ENCODE measurements around the gene SLC18A2.
"Not testable (repeated sequence)": the region's sequence is repeated elsewhere in the genome, so short reads cannot be mapped to it uniquely, and the experiment has no call there.

The SLC18A2 gene

GRCh38 chr10:117298219-117298618 is 57.3 kb downstream of the SLC18A2 start:
- no peak for DNase-seq (ENCODE audit: insufficient read length, low spot score)

GRCh38 chr10:117299435-117299834 is 58.5 kb downstream of the SLC18A2 start:
- no peak for FAIRE-seq
- no peak for DNase-seq (ENCODE audit: insufficient read length, low spot score)
- TF ChIP-seq POU2F2 (IDR thresholded peaks at IDR 0.05; ENCODE audit: low read depth, low read length) (no peak), POLR2AphosphoS5 (IDR thresholded peaks at IDR 0.05; ENCODE audit: low read depth, low read length) (no peak), SPI1 (IDR thresholded peaks at IDR 0.05; ENCODE audit: low read depth, low read length) (no peak)

More at GRCh38 chr10:117298219-117298618, 57.3 kb downstream of the SLC18A2 start:
- no peak for FAIRE-seq
- TF ChIP-seq POU2F2 (IDR thresholded peaks at IDR 0.05; ENCODE audit: low read depth, low read length): no peak
- no peak for TF ChIP-seq SPI1 (IDR thresholded peaks at IDR 0.05; ENCODE audit: low read depth, low read length)
- no peak for TF ChIP-seq POLR2A (IDR thresholded peaks at IDR 0.05; ENCODE audit: low read depth, low read length)
- no peak for TF ChIP-seq PAX5 (IDR thresholded peaks at IDR 0.05; ENCODE audit: insufficient read depth, low read length, severe bottlenecking)
- TF ChIP-seq POLR2AphosphoS5 (IDR thresholded peaks at IDR 0.05; ENCODE audit: low read depth, low read length): no peak
- TF ChIP-seq TAF1 (IDR thresholded peaks at IDR 0.05; ENCODE audit: low read depth, low read length): no peak

GRCh38 chr10:117300671-117301070 is 59.8 kb downstream of the SLC18A2 start:
- FAIRE-seq (no peak), DNase-seq (ENCODE audit: insufficient read length, low spot score) (no peak)
- TF ChIP-seq POLR2A (IDR thresholded peaks at IDR 0.05; ENCODE audit: low read depth, low read length) (no peak), POU2F2 (IDR thresholded peaks at IDR 0.05; ENCODE audit: low read depth, low read length) (no peak), SPI1 (IDR thresholded peaks at IDR 0.05; ENCODE audit: low read depth, low read length) (no peak), PAX5 (IDR thresholded peaks at IDR 0.05; ENCODE audit: insufficient read depth, low read length, severe bottlenecking) (no peak), POLR2AphosphoS5 (IDR thresholded peaks at IDR 0.05; ENCODE audit: low read depth, low read length) (no peak), TAF1 (IDR thresholded peaks at IDR 0.05; ENCODE audit: low read depth, low read length) (no peak)

- not testable (repeated sequence) for DNase-seq (ENCODE audit: insufficient read length, low spot score); FAIRE-seq
These were observed 62.5 kb downstream of the SLC18A2 start for GRCh38 chr10:117303451-117303850.

DNA sequence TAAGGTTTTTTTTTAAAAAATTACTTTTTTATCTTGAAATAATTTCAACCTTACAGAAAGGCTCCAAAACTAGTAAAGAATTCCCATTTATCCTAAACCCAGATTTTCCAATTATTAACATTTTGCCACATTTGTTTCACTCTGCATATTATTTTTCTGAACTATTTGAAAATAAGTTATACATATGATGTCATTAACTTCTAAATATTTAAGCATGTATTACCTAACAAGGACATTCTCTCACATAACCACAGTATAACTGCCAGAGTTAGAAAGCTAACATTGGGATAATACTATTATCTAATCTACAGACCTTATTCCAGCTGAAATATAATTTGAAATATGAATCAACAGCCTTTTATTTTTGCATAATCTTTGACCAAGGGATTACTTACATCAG is 65.8 kb downstream of the SLC18A2 start:
- DNase-seq (ENCODE audit: insufficient read length, low spot score): no peak
- FAIRE-seq: no peak
- TF ChIP-seq SPI1 (IDR thresholded peaks at IDR 0.05; ENCODE audit: low read depth, low read length) (no peak), POU2F2 (IDR thresholded peaks at IDR 0.05; ENCODE audit: low read depth, low read length) (no peak), PAX5 (IDR thresholded peaks at IDR 0.05; ENCODE audit: insufficient read depth, low read length, severe bottlenecking) (no peak)

- no peak for FAIRE-seq
- TF ChIP-seq SPI1 (IDR thresholded peaks at IDR 0.05; ENCODE audit: low read depth, low read length) (no peak), POU2F2 (IDR thresholded peaks at IDR 0.05; ENCODE audit: low read depth, low read length) (no peak), PAX5 (IDR thresholded peaks at IDR 0.05; ENCODE audit: insufficient read depth, low read length, severe bottlenecking) (no peak), POLR2A (IDR thresholded peaks at IDR 0.05; ENCODE audit: low read depth, low read length) (no peak), TAF1 (IDR thresholded peaks at IDR 0.05; ENCODE audit: low read depth, low read length) (no peak), POLR2AphosphoS5 (IDR thresholded peaks at IDR 0.05; ENCODE audit: low read depth, low read length) (no peak)
- DNase-seq (ENCODE audit: insufficient read length, low spot score): no peak
These were observed 70.3 kb downstream of the SLC18A2 start for GRCh38 chr10:117311261-117311660.

GRCh38 chr10:117312430-117312829 is 71.5 kb downstream of the SLC18A2 start:
- no peak for DNase-seq (ENCODE audit: insufficient read length, low spot score)

GRCh38 chr10:117313641-117314040 is 72.7 kb downstream of the SLC18A2 start:
- FAIRE-seq: no peak
- DNase-seq (ENCODE audit: insufficient read length, low spot score): no peak
- TF ChIP-seq PAX5 (IDR thresholded peaks at IDR 0.05; ENCODE audit: insufficient read depth, low read length, severe bottlenecking) (no peak), POU2F2 (IDR thresholded peaks at IDR 0.05; ENCODE audit: low read depth, low read length) (no peak), POLR2AphosphoS5 (IDR thresholded peaks at IDR 0.05; ENCODE audit: low read depth, low read length) (no peak), TAF1 (IDR thresholded peaks at IDR 0.05; ENCODE audit: low read depth, low read length) (no peak), SPI1 (IDR thresholded peaks at IDR 0.05; ENCODE audit: low read depth, low read length) (no peak), POLR2A (IDR thresholded peaks at IDR 0.05; ENCODE audit: low read depth, low read length) (no peak)

More at GRCh38 chr10:117312430-117312829, 71.5 kb downstream of the SLC18A2 start:
- FAIRE-seq: no peak
- TF ChIP-seq SPI1 (IDR thresholded peaks at IDR 0.05; ENCODE audit: low read depth, low read length) (no peak), PAX5 (IDR thresholded peaks at IDR 0.05; ENCODE audit: insufficient read depth, low read length, severe bottlenecking) (no peak), TAF1 (IDR thresholded peaks at IDR 0.05; ENCODE audit: low read depth, low read length) (no peak), POLR2A (IDR thresholded peaks at IDR 0.05; ENCODE audit: low read depth, low read length) (no peak), POLR2AphosphoS5 (IDR thresholded peaks at IDR 0.05; ENCODE audit: low read depth, low read length) (no peak), POU2F2 (IDR thresholded peaks at IDR 0.05; ENCODE audit: low read depth, low read length) (no peak)

- DNase-seq (ENCODE audit: insufficient read length, low spot score) (no peak), FAIRE-seq (no peak)
- TF ChIP-seq TAF1 (IDR thresholded peaks at IDR 0.05; ENCODE audit: low read depth, low read length) (no peak), POLR2A (IDR thresholded peaks at IDR 0.05; ENCODE audit: low read depth, low read length) (no peak), PAX5 (IDR thresholded peaks at IDR 0.05; ENCODE audit: insufficient read depth, low read length, severe bottlenecking) (no peak), SPI1 (IDR thresholded peaks at IDR 0.05; ENCODE audit: low read depth, low read length) (no peak), POU2F2 (IDR thresholded peaks at IDR 0.05; ENCODE audit: low read depth, low read length) (no peak), POLR2AphosphoS5 (IDR thresholded peaks at IDR 0.05; ENCODE audit: low read depth, low read length) (no peak)
These were observed 75.8 kb downstream of the SLC18A2 start for GRCh38 chr10:117316701-117317100.

DNA sequence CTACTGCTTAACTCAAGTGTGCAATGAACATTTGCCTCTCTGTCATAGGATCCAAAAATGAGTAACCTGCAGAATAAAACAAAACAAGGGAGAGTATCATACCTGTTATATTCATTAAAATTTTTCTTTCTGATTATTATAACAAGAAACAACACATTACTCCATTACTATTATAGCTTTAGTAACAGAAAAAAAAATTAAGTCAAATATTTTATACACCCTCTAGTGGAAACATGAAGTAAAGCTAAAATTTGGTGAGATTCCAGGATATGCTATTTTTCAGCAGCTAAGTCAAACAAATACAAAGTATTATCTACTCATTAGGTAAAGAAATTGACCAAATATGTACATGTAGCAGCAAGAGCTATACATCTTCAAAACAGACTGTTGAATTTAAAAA is 78.0 kb downstream of the SLC18A2 start:
- DNase-seq (ENCODE audit: insufficient read length, low spot score) (no peak), FAIRE-seq (no peak)
- no peak for TF ChIP-seq POLR2AphosphoS5 (IDR thresholded peaks at IDR 0.05; ENCODE audit: low read depth, low read length)
- no peak for TF ChIP-seq POU2F2 (IDR thresholded peaks at IDR 0.05; ENCODE audit: low read depth, low read length)
- TF ChIP-seq SPI1 (IDR thresholded peaks at IDR 0.05; ENCODE audit: low read depth, low read length): no peak
- TF ChIP-seq POLR2A (IDR thresholded peaks at IDR 0.05; ENCODE audit: low read depth, low read length): no peak
- TF ChIP-seq TAF1 (IDR thresholded peaks at IDR 0.05; ENCODE audit: low read depth, low read length): no peak
- no peak for TF ChIP-seq PAX5 (IDR thresholded peaks at IDR 0.05; ENCODE audit: insufficient read depth, low read length, severe bottlenecking)

All from GM12891 (cell line).